Neural progenitor cell (in vitro differentiated cells): ENCODE results near the gene ANKRD39.

Experiments
- EZH2phosphoT487 ChIP-seq: fragments of 200-600 bp; sonication (generic); IDR thresholded peaks from 2 replicates; pipeline ENCODE4 v1.6.1; 2017; ENCODE audit warnings: antibody characterized with exemption
- TF ChIP-seq, protein P1 (sequence below): fragments of 200-600 bp; sonication (generic); IDR thresholded peaks from 2 replicates; pipeline ENCODE4 v1.5.1; 2017; ENCODE audit warnings: antibody characterized with exemption, mild to moderate bottlenecking

DNA sequence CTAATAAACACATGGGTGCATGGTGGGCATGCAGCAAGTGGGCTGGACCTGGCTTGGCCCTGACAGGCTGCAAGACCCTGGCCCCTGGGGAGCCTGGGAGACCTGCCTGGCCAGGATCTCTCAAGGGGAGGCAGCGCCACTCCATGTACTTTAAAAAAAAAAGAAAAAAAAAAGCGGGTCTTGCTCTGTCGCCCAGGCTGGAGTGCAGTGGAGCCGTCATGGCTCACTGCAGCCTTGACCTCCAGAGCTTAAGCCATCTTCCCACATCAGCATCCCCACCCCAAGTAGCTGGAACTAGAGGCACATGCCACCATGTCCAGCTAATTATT is 41.6 kb upstream of the ANKRD39 start:
- TF ChIP-seq, protein P1, sequence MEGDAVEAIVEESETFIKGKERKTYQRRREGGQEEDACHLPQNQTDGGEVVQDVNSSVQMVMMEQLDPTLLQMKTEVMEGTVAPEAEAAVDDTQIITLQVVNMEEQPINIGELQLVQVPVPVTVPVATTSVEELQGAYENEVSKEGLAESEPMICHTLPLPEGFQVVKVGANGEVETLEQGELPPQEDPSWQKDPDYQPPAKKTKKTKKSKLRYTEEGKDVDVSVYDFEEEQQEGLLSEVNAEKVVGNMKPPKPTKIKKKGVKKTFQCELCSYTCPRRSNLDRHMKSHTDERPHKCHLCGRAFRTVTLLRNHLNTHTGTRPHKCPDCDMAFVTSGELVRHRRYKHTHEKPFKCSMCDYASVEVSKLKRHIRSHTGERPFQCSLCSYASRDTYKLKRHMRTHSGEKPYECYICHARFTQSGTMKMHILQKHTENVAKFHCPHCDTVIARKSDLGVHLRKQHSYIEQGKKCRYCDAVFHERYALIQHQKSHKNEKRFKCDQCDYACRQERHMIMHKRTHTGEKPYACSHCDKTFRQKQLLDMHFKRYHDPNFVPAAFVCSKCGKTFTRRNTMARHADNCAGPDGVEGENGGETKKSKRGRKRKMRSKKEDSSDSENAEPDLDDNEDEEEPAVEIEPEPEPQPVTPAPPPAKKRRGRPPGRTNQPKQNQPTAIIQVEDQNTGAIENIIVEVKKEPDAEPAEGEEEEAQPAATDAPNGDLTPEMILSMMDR, result no peak
- TF ChIP-seq EZH2phosphoT487, result no peak
